HT1080 (cell line): ENCODE measurements around the gene NFS1. TPM values are rescaled to one million over a fixed set of nuclear protein-coding genes. Genes with fewer than 3 reads are reported as not detected.
"Not testable (repeated sequence)": the region's sequence is repeated elsewhere in the genome, so short reads cannot be mapped to it uniquely, and the experiment has no call there.

Experiments
- DNase-seq: peaks from one replicate; pipeline ENCODE4 v3.0.0-alpha.2; 2015; ENCODE audit warnings: low read depth
- total RNA-seq: library from RNA; depleted of rRNA; stranded (reverse); fragments of >200 nt; shearing (Covaris generic); gene quantifications from 2 replicates; pipeline ENCODE4 v1.2.3, GENCODE V29; 2014

The NFS1 gene
- total RNA-seq, 1 experiment from 2014 or later: 92.1 TPM

GRCh38 chr20:35710039-35710438 is 10.9 kb upstream of the NFS1 start:
- no peak for DNase-seq

DNA sequence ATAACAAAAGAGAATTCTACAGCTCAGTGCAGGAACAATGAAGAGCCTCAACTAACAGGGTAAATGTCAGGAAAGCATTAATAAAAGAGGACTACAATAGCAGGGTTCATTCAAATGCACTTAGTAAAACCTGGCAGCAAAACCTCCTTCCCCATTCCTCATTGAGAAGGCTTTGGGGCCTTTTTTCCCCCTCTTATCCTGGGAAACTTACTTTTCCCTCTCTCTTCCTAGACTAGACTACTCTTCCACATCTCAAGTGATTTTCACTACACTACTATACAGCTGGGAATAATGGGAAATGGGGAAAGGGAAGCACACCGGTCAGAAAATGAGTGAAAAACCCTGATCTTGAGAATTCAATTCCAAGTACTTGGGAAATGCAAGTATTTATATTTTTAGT is 10.1 kb upstream of the NFS1 start:
- no peak for DNase-seq

DNA sequence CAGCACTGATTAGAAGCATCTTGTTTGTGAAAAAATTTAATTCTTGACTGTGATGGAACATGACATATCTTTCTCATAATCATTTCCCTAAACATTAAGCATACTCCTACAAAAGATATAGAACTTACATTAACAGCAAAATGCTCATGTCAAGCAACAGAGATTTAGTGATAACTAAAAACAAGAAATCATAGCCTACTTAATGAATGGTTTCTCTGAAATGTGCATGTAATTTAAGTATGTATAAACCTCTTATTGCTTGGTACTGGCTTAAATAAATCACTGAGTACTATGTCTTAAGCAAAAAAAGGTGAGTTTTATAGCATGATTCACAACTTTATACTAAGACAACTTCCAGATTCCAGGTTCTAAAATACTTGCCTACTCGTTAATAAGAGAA is 9.3 kb upstream of the NFS1 start:
- DNase-seq: no peak

DNA sequence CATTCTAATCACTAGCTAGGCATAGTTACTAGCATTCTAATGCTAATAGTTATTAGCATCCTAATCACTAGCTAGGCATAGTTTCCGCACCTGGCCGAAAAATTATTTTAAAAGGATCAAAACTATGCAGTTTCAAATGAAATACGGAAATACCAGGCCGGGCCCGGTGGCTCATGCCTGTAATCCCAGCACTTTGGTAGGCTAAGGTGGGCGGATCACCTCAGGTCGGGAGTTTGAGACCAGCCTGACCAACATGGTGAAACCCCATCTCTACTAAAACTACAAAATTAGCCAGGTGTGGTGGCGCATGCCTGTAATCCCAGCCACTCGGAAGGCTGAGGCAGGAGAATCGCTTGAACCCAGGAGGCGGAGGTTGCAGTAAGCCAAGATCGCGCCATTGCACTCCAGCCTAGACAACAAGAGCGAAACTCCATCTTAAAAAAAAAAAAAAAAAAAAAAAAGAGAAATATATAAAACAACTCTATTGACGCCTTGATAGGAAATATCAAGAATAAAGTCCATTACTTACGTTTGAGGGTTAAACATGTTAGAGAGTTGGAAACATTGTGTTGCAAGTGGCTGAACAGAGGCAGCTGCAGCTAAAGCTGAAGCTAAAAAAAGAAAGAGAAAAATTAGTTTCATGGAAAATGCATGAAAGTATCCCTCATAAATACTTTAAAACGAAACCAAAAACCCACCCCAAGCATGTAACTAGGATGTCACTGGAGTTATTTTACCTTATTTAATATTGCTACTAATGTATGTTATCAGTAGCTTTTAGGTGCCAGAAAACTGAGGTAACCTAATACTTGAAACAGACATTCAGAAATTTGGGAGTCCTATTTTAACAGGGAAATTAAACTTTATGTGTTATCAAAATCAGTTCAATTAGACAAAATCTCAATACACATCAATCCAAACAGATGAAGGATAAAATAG is 7.7 kb upstream of the NFS1 start:
- DNase-seq: not testable (repeated sequence)

DNA sequence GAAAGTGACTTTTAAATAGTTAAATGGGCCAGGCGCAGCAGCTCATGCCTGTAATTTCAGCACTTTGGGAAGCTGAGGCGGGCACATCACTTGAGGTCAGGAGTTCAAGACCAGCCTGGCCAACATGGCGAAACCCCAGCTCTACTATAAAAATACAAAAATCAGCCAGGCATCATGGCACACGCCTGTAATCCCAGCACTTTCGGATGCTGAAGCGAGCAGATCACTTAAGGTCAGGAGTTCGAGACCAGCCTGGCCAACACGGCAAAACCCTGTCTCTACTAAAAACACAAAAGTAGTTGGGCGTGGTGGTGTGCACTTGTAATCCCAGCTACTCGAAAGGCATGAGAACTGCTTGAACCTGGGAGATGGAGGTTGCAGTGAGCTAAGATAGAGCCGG is 6.7 kb upstream of the NFS1 start:
- not testable (repeated sequence) for DNase-seq

DNA sequence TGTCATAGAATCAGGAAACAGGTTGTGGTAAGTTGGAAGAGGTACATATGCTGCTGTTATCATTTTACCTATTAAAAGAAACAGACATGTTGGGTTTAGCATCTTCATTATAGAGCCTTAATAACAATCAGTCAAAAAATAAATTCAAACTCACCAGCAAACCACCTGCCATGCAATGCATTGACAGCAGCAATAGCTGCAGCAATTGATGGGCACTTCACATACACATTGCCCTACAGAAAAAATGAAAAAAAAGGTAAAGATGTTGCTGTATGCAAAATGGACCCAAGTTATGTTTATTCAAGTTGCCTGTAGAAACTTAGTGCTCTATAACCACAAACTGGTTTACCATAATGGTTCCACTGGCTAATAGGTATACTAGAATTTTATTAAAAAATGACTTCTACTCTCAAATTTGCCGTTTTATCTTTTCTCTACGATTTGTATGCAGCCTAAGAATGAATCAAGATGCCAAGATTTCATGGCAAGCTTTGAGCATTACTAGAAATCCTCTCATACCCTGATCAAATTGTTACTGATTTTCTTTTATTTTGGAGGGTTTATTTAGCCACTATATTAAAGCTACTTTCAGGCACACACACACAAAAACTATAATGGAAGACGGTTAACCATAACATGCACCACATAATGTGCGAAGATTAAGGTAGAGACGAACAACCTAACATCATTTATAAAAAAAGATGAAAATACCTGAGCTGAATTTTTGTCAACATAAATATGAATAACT is 5.5 kb upstream of the NFS1 start:
- DNase-seq: no peak

GRCh38 chr20:35702824-35703695 is 3.9 kb upstream of the NFS1 start:
- no peak for DNase-seq

GRCh38 chr20:35702051-35702823 is 3.1 kb upstream of the NFS1 start:
- no peak for DNase-seq

- DNase-seq: no peak
Measured at GRCh38 chr20:35700625-35701148, 1.5 kb upstream of the NFS1 start.

DNA sequence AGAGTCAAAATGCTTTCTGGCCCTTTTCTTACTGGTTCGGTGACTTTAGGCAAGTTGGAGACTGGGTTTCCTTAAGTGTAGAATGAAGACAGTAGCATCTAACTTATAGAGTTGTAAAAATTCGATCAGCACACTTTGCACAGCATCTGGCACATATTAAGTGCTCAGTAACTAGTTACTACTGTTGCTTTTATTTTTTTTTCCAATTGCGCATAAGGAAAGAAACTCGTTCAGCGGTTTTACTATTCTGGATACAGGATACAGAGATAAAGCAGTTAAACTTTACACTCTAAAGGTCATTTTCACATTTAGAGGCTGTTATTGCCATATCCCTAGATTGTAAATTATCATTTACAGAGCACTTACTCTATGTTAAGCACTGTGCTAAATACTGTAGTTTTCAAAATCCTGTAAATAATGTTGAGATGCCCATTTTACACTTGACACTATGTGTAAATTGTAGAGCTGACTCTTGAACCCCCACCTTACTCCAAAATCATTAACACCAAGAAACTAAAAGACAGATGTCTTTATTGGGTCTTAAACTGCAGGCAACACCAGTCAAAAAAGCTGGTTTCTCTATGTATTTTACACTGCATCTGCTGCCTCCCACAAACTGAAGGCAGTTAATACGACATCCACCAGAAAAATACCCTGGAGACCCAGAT is 939 bp upstream of the NFS1 start:
- no peak for DNase-seq

DNA sequence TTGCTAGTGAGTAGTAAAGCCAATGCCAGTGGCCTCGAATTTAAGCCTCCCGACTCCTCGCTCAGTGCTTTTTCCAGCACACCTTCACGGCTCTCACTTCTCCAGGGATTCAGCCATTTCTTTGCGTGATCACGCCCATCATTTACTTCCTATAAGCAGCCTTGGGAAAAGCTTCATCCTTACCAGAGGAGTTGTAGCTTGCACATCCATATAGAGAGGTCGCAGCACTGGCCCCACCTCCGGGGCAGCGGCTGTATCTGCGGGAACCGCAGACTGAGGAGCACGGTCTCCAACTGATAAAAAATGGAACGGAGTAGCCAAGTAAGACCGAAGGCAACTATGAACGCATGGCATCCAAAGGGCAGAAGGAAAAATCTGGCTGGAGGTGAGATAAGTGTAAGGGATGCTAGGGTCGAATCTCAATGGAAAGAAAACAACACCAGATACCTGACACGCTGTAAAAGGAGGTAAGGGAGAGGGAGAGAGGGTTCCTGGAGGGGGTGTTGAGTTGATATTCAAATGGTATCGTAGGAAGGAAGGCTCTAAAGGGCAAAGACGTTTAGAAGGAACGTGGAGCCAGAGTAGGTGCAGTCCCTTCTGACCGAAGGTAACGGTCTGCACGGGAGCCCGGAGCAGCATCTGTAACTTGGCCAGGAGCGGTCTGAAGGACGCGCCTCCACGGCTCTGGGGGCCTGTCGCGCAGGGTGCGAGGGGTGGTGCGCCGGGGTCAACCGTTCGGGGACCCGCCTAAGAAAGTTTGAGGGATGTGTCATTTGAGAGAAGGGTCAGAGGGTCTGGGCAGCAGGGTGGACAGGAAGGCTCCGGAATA is 640 bp downstream of the NFS1 start:
- DNase-seq: no peak

- no peak for DNase-seq
Measured at GRCh38 chr20:35697696-35698297, 1.4 kb downstream of the NFS1 start.

DNA sequence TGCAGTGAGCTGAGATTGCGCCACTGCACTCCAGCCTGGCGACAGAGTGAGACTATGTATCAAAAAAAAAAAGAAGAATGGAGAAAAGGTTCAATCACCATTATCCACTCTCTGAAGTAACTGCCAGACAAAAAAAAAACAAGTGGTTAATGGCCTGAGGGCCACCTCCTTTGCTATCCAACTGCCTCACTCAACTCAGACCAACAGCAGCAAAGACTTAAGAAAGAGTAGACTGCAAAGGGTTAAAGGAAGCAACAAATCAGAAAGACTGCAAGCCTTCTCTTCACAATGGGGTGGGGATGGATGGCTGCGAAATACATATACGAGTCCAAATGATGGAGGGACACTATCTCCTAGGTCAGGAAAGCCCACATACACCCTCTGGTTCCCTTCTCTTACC is 3.2 kb downstream of the NFS1 start:
- DNase-seq: no peak

DNA sequence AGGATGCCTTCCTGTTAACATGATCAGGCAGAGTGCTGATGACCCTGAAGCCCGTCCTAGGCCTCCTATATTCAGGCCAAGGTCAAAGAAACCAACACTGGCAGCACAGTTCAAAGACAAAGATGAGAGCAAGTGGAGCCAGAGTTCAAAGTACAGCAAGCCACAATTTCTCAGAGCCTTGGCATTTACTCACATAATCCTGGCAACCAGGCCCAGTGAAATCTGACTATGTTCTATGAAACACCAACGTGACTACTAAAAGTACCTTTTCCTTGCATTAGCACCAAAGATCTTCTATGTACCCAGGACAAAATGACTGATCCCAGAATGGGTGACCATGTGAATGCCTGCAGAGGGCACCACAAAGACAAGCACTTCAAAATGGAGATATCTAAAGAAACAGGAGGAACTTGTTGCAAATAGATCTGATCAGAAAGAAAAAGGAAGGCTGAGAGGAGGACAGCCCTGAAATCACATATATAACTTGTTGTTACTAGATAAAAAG is 3.9 kb downstream of the NFS1 start:
- no peak for DNase-seq

DNA sequence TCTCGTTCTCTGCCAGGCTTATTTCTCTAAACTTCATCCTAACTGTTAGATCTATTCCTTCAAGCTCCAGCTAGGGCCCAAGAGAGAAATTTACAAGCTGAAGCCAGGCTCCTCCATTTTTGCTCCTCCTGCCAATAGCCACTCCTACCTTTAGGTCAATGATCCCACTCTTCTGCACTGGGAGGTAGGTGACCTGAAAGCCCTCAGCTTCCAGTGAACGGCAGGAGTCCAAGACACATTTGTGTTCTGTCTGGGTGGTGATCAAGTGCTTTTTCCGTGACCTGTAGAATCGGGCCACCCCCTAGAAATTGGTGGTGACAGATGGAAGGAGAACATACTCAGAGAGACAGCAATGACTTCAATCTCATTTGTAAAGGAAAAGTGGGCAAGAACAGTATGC is 8.9 kb downstream of the NFS1 start:
- DNase-seq: no peak

DNA sequence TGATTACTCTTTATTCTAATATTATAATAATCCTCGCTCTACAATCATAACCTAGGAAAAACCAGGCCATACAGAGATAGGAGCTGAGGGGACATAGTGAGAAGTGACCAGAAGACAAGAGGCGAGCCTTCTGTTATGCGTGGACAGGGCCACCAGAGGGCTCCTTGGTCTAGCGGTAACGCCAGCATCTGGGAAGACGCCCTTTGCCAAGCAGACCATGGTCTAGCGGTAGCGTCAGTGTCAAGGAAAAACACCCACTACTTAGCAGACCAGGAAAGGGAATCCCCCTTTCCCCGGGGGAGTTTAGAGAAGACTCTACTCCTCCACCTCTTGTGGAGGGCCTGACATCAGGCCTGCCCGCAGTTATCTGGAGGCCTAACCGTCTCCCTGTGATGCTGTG is 12.3 kb downstream of the NFS1 start:
- DNase-seq: peak; percentile 34

DNA sequence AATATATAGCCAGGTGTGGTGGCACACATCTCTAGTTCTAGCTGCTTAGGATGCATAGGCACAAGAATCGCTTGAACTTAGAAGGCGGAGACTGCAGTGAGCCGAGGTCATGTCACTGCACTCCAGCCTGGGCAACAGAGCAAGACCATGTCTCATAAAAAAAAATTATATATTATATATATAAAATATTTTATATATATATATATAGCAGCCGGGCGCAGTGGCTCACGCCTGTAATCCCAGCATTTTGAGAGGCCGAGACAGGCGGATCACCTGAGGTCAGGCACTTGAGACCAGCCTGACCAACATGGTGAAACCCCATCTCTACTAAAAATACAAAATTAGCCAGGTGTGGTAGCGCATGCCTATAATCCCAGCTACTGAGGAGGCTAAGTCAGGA is 13.8 kb downstream of the NFS1 start:
- DNase-seq: not testable (repeated sequence)

- no peak for DNase-seq
Measured at GRCh38 chr20:35681960-35682359, 17.2 kb downstream of the NFS1 start.
